HK-2 (cell line): Measurements from ENCODE around the gene DTD1.
A peak's percentile ranks its signal among the peaks of the same experiment; 100 is the strongest.

Experiments used
- DNase-seq: peaks from one replicate; pipeline ENCODE4 v3.0.0-alpha.2; 2018; ENCODE audit not compliant: unreplicated experiment

The DTD1 gene

GRCh38 chr20:18663932-18664331, 76.1 kb downstream of the DTD1 start:
- DNase-seq: no peak

GRCh38 chr20:18665135-18665534, 77.3 kb downstream of the DTD1 start:
- DNase-seq: no peak

- no peak for DNase-seq
These were observed 79.1 kb downstream of the DTD1 start for GRCh38 chr20:18666803-18667415.

DNA sequence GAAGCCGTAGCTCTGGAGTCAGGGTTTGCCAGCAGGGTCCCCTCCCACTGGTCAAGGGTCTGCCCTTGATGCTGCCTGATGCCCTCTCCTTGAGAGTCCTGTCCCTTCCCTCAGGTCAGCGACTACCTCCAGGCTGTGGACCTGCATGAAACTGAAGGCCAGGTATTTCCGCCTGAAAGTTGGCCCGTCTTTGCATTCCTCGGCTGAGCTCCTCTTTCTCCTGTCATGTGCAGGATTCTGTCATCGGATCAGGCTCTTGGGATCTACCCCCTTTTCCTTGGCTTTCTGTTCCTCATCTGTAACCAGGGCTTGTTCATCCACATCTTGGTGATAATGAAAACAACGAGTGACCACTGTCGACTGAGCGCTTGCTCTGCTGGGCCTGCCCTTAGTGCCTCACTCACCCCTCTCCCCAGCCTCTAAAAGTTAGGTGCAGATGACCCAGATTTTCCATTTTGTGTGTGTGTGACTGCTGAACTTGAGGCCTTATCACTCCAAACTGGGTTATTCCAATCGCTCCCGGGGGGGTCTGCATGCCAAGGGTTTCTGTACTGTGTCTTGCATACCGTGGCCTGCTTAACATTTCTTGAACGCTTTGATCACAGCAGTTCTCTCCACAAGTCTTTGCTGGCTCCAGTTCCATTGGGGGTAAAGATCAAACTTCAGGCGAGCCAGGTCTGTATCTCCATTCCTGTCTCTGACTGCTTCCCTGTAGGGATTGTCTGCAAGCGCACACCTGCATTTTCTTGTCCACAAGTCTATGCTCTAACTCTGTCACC, 81.6 kb downstream of the DTD1 start:
- no peak for DNase-seq

DNA sequence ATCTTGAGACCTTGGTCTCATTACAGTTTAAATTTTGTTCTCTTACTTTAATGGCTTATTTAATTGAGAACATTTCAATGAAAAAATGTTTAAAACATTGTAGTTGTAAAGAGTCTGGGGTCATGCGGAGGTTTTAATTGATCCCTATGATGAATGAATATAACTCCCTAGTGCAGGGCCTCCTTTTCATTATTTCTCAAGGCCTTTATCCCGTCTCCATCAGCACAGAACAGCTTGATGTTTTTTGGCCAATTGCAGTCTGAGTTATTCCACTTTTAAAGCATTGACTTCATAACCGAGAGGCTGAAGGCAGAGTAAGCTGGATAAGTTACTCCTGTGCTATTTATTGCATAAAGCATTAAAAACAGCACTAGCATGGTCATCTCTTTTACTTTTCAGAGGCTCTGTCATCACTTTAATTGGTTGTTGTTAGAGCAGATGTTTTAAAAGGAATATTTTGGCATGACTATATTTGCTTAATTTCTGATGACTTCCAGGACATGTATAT, 83.4 kb downstream of the DTD1 start:
- DNase-seq: no peak

- no peak for DNase-seq
These were observed 85.0 kb downstream of the DTD1 start for GRCh38 chr20:18672834-18673233.

GRCh38 chr20:18676396-18676795, 88.5 kb downstream of the DTD1 start:
- DNase-seq: no peak

DNA sequence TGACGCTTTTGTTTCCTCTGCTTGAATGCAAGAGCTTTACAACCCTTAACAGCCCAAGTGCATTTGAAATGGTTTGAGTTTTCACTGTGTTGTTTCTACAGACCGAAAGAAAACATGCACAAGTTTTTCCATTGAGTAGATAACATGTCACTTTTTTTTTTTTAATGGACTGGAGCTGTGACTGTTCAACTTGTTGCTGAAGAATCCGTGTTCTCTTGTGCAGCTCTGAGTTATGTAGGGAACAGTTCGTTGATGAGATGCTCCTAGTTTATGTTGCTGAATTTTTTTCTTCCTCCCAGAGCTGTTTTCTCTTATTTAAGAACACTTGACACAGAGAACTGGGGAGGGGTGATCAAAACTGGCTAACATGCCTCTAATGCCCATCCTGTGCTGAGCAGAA, 89.3 kb downstream of the DTD1 start:
- DNase-seq: no peak

DNA sequence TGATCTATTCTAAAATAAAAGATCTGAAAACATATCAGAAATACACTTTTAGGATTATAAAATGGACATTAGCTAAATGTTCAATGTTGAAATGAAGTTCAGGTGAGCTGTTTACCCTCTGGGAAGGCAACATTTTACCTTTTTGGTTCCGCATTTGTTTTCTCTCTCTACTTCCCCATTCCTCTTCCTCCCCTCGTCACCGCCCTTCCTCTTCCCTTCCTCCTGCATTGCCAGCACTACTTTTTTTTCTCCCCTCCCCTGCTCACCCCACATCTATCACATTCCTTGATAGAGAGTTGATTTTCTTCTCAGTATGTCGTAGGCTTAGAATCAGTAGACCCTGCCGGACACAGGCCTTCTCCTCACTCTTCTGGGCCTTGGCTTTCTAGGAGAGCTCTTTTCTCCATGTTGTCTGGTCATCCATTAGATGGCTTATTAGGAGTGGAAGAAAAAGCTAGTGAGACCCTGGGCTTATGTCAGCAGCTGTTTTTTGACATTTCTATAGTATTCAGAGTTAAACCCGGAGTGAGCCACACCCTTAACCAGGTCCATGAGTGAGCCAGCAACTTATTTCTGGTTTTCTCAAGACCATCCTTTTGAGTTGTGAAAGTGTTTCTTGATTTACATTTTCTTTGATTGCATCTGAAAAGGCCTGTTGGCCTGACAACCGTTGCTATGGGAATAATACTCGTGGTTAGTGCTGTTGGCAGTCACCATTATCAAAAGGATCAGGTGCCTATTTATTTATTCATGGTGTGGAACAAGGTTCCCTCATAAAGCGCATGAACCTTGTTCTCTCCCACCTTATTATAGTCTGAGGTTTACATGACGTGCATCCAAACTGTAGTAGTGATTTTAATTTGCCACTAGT, 90.9 kb downstream of the DTD1 start:
- DNase-seq: no peak

GRCh38 chr20:18683839-18684238, 96.0 kb downstream of the DTD1 start:
- DNase-seq: no peak

GRCh38 chr20:18684775-18685174, 96.9 kb downstream of the DTD1 start:
- no peak for DNase-seq

GRCh38 chr20:18685406-18685805, 97.6 kb downstream of the DTD1 start:
- DNase-seq: no peak

DNA sequence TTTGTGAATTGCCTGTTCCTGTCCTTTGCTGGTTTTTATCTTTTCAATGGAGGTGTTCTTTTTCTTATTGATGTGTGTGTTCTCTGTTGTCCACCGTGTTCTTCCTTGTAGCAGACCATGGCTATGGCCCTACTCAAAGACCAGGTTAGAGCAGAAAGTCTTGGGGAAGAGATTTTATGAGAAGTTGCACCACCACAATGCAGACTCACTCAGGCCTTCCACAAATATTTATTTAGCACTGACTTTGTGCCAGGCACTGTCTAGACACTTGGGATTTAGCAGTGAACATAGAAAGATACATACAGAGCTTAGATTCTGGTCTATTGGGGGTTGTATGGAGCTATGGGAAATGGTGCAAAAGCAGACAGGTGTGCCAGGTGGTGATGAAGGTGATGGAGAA, 98.8 kb downstream of the DTD1 start:
- no peak for DNase-seq

DNA sequence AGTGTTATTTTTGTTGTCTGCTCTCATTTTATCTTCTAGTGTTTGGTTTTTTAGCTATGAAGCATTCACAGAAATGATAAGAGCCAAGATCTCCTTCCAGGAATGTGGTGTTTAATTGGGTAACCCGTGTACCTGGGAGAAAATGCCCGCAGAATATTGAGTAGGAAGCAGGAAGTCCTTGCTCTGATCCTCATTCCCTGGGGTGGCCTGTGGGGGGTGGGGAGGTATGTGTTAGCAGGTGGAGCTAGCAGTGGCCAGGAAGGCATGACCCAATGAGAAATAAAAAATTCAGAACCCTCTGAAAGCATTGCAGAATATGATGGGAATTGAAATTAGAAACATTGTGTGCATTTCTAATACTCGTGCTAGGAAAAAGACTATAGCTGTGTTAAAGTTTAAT, 100.8 kb downstream of the DTD1 start:
- no peak for DNase-seq

GRCh38 chr20:18689557-18689956, 101.7 kb downstream of the DTD1 start:
- no peak for DNase-seq

DNA sequence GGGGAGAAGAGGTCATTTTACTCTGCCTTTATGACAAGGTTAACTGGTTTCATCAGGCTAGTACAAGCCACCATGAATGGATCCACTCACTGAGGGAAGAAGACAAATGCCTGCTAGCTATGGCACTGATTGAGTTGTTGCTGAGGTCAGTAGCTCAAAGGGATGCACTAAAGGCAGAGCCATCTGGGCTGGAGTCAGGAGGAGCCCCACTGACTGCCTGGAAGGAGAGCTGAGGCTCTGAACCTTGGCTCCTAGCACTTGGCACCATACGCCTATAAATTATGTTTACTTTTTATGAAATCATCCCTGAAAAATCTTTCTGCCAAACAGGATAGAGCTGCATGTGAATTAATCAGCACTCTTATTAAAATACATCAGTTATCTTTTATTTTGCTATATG, 104.6 kb downstream of the DTD1 start:
- no peak for DNase-seq

- DNase-seq: no peak
These were observed 106.2 kb downstream of the DTD1 start for GRCh38 chr20:18694071-18694470.

DNA sequence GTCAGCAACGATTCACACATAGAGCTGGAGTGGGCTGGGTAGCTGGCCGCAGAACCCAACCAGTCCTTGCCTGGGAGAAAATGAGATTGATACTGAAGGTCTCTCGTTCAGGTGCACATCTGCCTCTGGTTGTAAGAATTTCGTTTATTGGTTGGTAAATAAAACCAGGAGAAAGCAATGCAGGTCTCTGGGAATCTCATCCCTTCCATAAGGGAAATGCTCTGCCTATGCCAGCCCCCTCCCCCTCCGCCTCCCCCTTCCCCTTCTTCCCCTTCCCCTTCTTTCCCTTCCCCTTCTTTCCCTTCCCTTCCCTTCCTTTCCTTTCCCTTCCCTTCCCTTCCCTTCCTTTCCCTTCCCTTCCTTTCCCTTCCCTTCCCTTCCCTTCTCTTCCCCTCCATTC, 107.3 kb downstream of the DTD1 start:
- DNase-seq: no peak

- DNase-seq: no peak
These were observed 111.0 kb downstream of the DTD1 start for GRCh38 chr20:18698735-18699380.

GRCh38 chr20:18701969-18702368, 114.1 kb downstream of the DTD1 start:
- no peak for DNase-seq

- no peak for DNase-seq
These were observed 114.9 kb downstream of the DTD1 start for GRCh38 chr20:18702736-18703135.

GRCh38 chr20:18705490-18705889, 117.6 kb downstream of the DTD1 start:
- DNase-seq: peak; percentile 72
